T-helper 1 cell treated with Interleukin-12 subunit alpha and Interleukin-12 subunit beta and Interleukin-4 antibody, amounts not matched to agents 30 μg/mL and 1 μg/mL, for 36 hours (primary cell): ENCODE results near the gene PRELID2.
"Not testable (repeated sequence)": the region's sequence is repeated elsewhere in the genome, so short reads cannot be mapped to it uniquely, and the experiment has no call there.

Source experiments
- H3K27ac Mint-ChIP-seq: one replicate; pipeline ENCODE4 v1.8.0; 2021; ENCODE audit warnings: mild to moderate bottlenecking, mixed read lengths
- H3K27me3 Mint-ChIP-seq: one replicate; pipeline ENCODE4 v1.8.0; 2021; ENCODE audit warnings: low read depth, mixed read lengths
- H3K36me3 Mint-ChIP-seq: one replicate; pipeline ENCODE4 v1.8.0; 2021; ENCODE audit warnings: low read depth, mixed read lengths
- H3K4me1 Mint-ChIP-seq: one replicate; pipeline ENCODE4 v1.8.0; 2021; ENCODE audit warnings: low read depth, mixed read lengths
- H3K4me3 Mint-ChIP-seq: one replicate; pipeline ENCODE4 v1.8.0; 2021; ENCODE audit warnings: mild to moderate bottlenecking, moderate library complexity, mixed read lengths
- H3K9me3 Mint-ChIP-seq: one replicate; pipeline ENCODE4 v1.8.0; 2021; ENCODE audit warnings: mixed read lengths

The PRELID2 gene

DNA sequence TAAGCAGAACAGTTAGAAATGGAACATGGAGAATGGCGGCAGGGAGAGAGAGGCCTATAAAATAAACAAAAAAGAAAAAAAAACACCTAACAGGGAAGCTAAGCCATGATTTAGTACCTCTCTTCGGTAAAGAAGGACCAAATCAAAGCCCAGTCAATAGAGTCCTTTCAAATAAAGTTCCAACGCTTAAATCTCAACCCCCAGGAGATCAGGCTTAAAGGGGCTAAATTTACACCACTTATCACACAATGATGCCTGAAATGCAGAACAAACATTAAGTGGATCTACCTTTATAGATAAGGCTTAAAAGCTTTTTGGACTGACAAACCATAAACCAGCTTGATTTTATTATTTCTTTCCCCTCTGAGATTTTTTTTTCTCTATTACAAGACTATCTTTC lies 66.3 kb downstream of the PRELID2 start:
- H3K27ac Mint-ChIP-seq, result no peak overlapping the region
- no peaks in the 10 kb centered on the region for H3K9me3 Mint-ChIP-seq
- H3K36me3 Mint-ChIP-seq, result no peaks in the 10 kb centered on the region
- H3K4me1 Mint-ChIP-seq, result no peaks in the 10 kb centered on the region
- no peaks in the 10 kb centered on the region for H3K27me3 Mint-ChIP-seq
- no peak overlapping the region for H3K4me3 Mint-ChIP-seq

DNA sequence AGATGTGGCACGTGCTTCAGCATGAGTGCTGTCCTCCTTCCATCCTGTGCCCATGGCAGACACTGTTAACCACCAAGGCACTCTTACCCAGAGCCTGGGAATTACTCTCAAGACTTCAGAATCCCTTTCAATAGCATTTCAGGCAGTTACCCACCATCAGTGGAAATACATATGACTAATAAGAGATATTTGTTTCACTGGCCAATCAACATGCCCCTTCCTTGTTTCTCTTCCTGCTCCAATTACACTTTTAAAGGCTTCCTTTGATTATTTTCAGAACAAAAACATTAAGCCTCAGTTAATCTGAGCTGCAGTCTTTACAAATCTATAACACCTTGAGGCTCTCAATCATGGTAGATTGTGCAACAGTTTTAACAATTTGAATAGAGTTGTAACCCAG lies 70.8 kb downstream of the PRELID2 start:
- H3K4me1 Mint-ChIP-seq, result no peaks in the 10 kb centered on the region
- H3K27ac Mint-ChIP-seq, result no peak overlapping the region
- no peaks in the 10 kb centered on the region for H3K9me3 Mint-ChIP-seq
- no peaks in the 10 kb centered on the region for H3K36me3 Mint-ChIP-seq
- H3K4me3 Mint-ChIP-seq, result no peak overlapping the region
- no peaks in the 10 kb centered on the region for H3K27me3 Mint-ChIP-seq

- Mint-ChIP-seq H3K27ac (no peak overlapping the region), H3K4me3 (no peak overlapping the region), H3K36me3 (no peaks in the 10 kb centered on the region), H3K9me3 (no peaks in the 10 kb centered on the region), H3K4me1 (no peaks in the 10 kb centered on the region), H3K27me3 (no peaks in the 10 kb centered on the region)
Measured at GRCh38 chr5:145762833-145763232, 72.3 kb downstream of the PRELID2 start.

GRCh38 chr5:145761254-145761653 lies 73.9 kb downstream of the PRELID2 start:
- Mint-ChIP-seq H3K9me3 (no peaks in the 10 kb centered on the region), H3K27ac (no peak overlapping the region), H3K27me3 (no peaks in the 10 kb centered on the region), H3K36me3 (no peaks in the 10 kb centered on the region), H3K4me3 (no peak overlapping the region), H3K4me1 (no peaks in the 10 kb centered on the region)

- no peaks in the 10 kb centered on the region for H3K36me3 Mint-ChIP-seq
- no peak overlapping the region for H3K4me3 Mint-ChIP-seq
- H3K4me1 Mint-ChIP-seq, result no peaks in the 10 kb centered on the region
- H3K27ac Mint-ChIP-seq, result no peak overlapping the region
- H3K9me3 Mint-ChIP-seq, result no peaks in the 10 kb centered on the region
- no peaks in the 10 kb centered on the region for H3K27me3 Mint-ChIP-seq
Measured at GRCh38 chr5:145760660-145761059, 74.5 kb downstream of the PRELID2 start.

DNA sequence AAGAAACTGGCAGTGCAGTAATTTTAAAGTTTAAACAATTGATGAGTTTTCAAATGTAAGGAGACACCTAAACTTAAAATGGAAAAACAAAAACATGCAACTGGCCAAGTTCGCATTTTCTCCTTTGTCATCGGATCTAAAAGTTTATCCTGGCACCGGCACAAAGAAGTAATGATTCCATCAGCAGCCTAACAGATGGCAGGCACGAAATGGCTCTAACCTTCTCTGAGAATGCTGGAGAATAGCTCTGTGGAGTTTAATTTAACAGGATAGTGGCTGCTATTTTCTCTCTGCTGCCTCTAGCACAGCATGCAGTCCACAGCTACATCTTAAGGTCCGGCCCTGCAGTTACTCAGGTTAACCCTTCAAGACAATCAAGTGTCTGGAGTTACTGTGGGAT lies 82.2 kb downstream of the PRELID2 start:
- Mint-ChIP-seq H3K36me3 (no peaks in the 10 kb centered on the region), H3K4me3 (no peak overlapping the region), H3K4me1 (peaks cover 1% of the 10 kb centered on the region), H3K27me3 (no peaks in the 10 kb centered on the region), H3K9me3 (peaks cover 2% of the 10 kb centered on the region), H3K27ac (no peak overlapping the region)

DNA sequence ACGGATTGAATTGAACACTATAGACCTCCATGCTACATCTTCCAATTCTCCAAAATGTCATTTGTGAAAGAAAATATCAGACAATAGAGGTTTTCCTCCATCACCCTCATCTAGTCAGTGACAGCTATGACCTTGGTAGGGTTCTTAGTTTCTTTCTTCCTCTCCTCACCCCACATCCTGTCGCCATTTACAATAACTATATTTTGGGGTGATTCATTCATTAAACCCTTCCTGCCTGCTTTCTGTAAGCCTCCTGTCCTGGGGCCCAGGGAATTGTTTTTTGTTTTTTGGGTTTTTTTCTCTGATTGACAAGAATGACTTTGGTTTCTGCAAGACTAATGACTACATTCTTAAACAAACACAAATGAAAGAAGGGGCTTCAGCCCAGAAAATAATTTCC lies 82.6 kb downstream of the PRELID2 start:
- Mint-ChIP-seq H3K4me3 (no peak overlapping the region), H3K4me1 (peaks cover 1% of the 10 kb centered on the region), H3K9me3 (peaks cover 2% of the 10 kb centered on the region), H3K36me3 (no peaks in the 10 kb centered on the region), H3K27ac (no peak overlapping the region), H3K27me3 (no peaks in the 10 kb centered on the region)

DNA sequence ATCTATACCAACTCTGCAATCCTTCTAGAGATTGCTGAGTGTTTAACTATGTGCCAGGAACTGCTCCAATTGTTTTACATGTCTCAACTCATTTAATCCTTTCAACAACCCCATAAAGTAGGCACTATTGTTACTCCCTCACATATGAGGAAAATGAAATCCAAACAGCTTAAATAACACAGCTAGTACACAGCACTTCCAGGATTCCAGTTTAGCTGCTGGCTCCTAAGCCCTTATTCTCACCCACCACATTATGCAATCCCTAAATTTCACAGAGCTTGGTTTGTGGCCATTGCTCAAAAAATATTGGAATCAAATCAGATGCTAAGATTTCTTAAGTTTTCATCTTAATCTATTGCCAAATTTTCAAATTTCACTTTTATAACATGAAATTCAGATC lies 84.9 kb downstream of the PRELID2 start:
- Mint-ChIP-seq H3K4me1 (peaks cover 1% of the 10 kb centered on the region), H3K27ac (no peak overlapping the region), H3K27me3 (no peaks in the 10 kb centered on the region), H3K36me3 (no peaks in the 10 kb centered on the region), H3K9me3 (peaks cover 2% of the 10 kb centered on the region), H3K4me3 (no peak overlapping the region)

DNA sequence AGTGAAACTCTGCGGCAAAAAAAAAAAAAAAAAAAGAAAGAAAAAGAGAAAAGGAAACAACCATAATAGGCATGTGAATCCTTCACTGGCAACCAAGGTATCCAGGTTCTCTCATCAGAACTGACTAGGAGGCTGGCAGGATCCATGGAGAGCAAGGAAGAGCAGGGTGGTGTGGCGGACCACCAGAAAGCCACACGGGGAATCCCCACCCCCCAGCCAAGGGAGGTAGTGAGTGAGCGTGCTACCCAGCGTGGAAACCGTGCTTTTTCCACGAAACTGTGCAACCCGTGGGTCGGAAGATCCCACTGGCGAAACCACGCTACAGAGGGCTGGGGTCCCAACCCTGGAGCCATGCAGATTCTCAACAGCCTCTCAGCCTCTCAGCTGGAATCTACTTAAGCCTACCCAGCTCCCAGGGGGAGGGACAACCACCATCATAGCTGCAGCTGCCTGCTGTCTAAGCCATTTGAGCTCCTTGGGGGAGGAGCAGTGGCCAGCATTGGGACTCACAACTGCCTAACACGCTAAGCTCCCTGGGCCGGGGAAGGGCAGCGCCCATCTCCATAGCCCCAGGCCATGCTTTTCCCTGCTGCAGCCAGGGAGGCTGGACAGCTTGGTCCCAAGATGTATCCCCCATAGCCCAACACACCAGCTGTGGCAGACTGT lies 91.6 kb downstream of the PRELID2 start:
- Mint-ChIP-seq H3K4me1 (no peaks in the 10 kb centered on the region), H3K27ac (no peak overlapping the region), H3K36me3 (no peaks in the 10 kb centered on the region), H3K9me3 (no peaks in the 10 kb centered on the region), H3K4me3 (no peak overlapping the region), H3K27me3 (no peaks in the 10 kb centered on the region)

GRCh38 chr5:145739843-145740242 lies 95.3 kb downstream of the PRELID2 start:
- no peaks in the 10 kb centered on the region for H3K4me1 Mint-ChIP-seq
- H3K9me3 Mint-ChIP-seq, result no peaks in the 10 kb centered on the region
- no peak overlapping the region for H3K4me3 Mint-ChIP-seq
- no peak overlapping the region for H3K27ac Mint-ChIP-seq
- H3K27me3 Mint-ChIP-seq, result no peaks in the 10 kb centered on the region
- H3K36me3 Mint-ChIP-seq, result no peaks in the 10 kb centered on the region

- Mint-ChIP-seq H3K4me3 (no peak overlapping the region), H3K9me3 (no peaks in the 10 kb centered on the region), H3K36me3 (no peaks in the 10 kb centered on the region), H3K27me3 (no peaks in the 10 kb centered on the region), H3K27ac (no peak overlapping the region), H3K4me1 (no peaks in the 10 kb centered on the region)
Measured at GRCh38 chr5:145738227-145738626, 96.9 kb downstream of the PRELID2 start.

- Mint-ChIP-seq H3K4me3 (no peak overlapping the region), H3K36me3 (no peaks in the 10 kb centered on the region)
Measured at GRCh38 chr5:145737578-145737977, 97.6 kb downstream of the PRELID2 start.

DNA sequence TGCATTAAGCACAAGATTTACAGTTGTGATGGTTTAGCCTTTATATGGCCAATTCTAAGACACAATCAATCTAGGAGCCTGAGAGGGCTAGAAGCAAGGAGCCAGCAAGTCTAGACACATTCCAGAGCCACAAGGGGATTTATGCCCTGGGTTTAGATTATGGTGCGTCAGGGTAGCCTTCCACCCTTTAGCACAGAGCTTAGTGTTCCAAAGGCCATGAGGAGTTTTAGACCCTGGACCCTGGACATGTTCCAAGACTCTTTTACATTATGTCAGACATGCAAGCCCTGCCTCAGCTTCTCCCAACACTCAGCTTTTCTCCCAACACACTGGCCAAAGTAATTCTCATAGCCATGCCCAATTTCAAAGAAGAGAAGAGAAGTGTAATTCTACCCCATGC lies 105.2 kb downstream of the PRELID2 start:
- not testable (repeated sequence) for H3K4me3 Mint-ChIP-seq, H3K27me3 Mint-ChIP-seq, H3K4me1 Mint-ChIP-seq, H3K36me3 Mint-ChIP-seq, H3K27ac Mint-ChIP-seq
- H3K9me3 Mint-ChIP-seq, result peaks cover 25% of the 10 kb centered on the region

More at GRCh38 chr5:145737578-145737977, 97.6 kb downstream of the PRELID2 start:
- H3K27ac Mint-ChIP-seq, result no peak overlapping the region
- H3K9me3 Mint-ChIP-seq, result no peaks in the 10 kb centered on the region
- H3K4me1 Mint-ChIP-seq, result no peaks in the 10 kb centered on the region
- H3K27me3 Mint-ChIP-seq, result no peaks in the 10 kb centered on the region

- no peaks in the 10 kb centered on the region for H3K36me3 Mint-ChIP-seq
- H3K27ac Mint-ChIP-seq, result no peak overlapping the region
- H3K4me1 Mint-ChIP-seq, result no peaks in the 10 kb centered on the region
- H3K27me3 Mint-ChIP-seq, result no peaks in the 10 kb centered on the region
- H3K9me3 Mint-ChIP-seq, result peaks cover 11% of the 10 kb centered on the region
- H3K4me3 Mint-ChIP-seq, result no peak overlapping the region
Measured at GRCh38 chr5:145723516-145723915, 111.6 kb downstream of the PRELID2 start.

- H3K36me3 Mint-ChIP-seq, result no peaks in the 10 kb centered on the region
- H3K4me3 Mint-ChIP-seq, result no peak overlapping the region
- H3K27ac Mint-ChIP-seq, result no peak overlapping the region
- no peaks in the 10 kb centered on the region for H3K4me1 Mint-ChIP-seq
- H3K9me3 Mint-ChIP-seq, result no peaks in the 10 kb centered on the region
- no peaks in the 10 kb centered on the region for H3K27me3 Mint-ChIP-seq
Measured at GRCh38 chr5:145718956-145719355, 116.2 kb downstream of the PRELID2 start.

DNA sequence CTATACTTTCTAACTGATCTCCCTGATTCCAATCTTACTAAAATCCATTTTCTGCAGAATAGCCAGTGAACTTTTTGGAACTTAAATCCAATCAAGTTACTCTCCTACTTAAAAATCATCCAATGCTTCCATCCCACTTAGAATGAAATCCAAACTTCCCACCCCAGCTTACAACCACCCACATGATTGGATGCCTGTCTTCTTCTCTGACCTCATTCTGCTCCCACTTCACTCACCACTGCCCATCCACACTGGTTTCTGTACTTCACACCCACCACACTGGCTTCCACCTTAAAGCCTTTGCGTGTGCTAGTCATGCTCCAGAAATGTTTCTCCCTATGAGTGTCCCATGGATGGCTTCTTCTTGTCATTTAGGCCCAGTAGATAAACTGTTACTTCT lies 119.7 kb downstream of the PRELID2 start:
- Mint-ChIP-seq H3K27ac (no peak overlapping the region), H3K9me3 (no peaks in the 10 kb centered on the region), H3K27me3 (no peaks in the 10 kb centered on the region), H3K4me3 (no peak overlapping the region), H3K36me3 (no peaks in the 10 kb centered on the region), H3K4me1 (no peaks in the 10 kb centered on the region)
